GM19324 (cell line): Measurements from ENCODE around the gene NMRK2.
A peak's percentile ranks its signal among the peaks of the same experiment; 100 is the strongest.
"Not testable (repeated sequence)": the region's sequence is repeated elsewhere in the genome, so short reads cannot be mapped to it uniquely, and the experiment has no call there.

Source experiments
- ATAC-seq: cut with Tn5 transposase; IDR thresholded peaks from one replicate; pipeline ENCODE4 v1.9.1; 2021; ENCODE audit warnings: mild to moderate bottlenecking, moderate library complexity; ENCODE audit not compliant: unreplicated experiment, low FRiP score

The NMRK2 gene

DNA sequence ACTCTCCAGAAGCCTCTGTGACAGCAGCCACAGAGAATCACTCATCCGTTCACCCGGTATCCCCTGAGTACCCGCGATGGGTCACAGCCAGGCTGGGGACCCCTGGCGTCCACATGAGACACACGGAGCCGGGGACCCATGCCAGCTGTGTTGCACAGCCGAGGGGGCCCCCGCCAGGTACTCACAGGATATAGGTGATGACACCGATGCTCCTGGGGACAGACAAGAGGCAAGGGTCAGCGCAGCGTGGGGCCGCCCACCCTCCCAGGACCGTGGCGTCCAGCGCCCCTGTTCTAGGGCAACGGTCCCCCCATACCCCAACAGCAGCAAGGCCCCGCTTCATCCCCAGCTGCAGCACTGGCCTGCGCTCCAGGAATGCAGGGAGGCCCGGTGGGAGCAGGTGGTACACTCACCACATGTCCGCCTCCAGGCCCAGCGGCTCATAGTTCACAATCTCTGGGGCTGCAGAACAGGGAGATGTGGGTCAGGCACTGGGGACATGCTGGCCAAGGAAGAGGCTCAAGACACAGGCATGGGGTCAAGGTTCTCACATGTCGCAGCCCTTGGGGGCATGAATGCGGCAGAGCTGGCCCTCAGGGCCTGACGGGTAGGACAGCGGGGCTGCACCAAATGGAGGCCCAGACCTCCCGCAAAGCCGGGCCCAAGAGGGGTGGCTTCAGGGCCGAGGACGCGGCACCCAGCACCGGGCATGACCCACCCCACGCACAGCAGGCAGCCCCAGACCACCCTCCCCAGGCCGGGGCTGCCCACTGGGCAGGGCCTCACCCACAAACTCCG lies 30.8 kb downstream of the NMRK2 start:
- ATAC-seq, result no peak

DNA sequence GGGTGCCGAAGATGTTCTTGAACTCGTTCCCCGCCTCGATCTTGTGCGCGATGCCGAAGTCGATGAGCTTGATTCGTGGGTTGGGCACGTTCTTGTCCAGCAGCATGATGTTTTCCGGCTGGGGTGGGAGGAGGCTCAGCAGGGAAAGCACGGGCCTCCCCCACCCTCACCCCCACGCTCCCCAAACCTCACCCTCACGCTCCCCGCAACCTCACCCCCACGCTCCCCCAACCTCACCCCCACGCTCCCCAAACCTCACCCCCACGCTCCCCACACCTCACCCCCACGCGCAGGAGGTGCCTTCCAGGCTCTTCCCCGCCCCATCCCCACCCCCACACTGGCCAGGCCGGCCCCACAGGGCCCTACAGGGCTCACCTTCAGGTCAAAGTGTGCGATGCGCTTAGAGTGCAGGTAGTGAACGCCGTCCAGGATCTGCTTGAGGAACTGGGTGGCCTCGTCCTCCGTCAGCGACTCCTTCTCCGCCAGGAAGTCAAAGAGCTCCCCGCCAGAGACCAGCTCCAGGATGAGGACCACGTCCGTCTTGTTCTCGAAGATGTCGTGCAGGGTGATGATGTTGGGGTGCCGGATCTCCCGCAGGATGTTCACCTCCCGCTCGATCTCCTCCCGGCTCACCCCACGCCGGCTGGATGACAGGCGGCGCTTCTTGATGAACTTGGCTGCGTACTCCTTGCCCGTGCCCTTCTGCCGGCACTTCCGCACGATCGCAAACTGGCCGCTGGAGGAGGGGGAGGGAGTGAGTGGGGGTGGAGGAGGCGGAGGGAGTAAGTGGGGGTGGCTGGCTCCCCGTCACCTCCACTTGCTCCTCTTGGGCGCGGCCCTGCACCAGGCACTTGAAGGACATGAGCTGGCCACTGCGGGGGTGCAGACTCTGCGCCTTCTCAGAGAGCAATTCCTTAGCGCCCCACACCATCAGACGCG lies 31.7 kb downstream of the NMRK2 start:
- no peak for ATAC-seq

- ATAC-seq, result no peak
Measured at GRCh38 chr19:3966051-3967017, 33.5 kb downstream of the NMRK2 start.

DNA sequence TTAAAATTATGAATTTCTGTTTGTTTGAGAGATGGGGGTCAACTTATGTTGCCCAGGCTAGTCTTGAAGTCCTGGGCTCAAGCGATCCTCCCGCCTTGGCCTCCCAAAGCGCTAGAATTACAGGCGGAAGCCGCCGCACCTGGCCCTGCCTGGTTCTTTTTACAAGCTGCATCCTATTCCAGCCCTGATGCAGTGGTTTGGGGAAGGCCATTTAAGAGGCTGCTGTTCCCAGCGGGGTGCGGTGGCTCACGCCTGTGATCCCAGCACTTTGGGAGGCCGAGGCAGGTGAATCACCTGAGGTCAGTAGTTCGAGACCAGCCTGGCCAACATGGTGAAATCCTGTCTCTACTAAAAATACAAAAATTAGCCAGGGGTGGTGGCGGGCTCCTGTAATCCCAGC lies 35.1 kb downstream of the NMRK2 start:
- not testable (repeated sequence) for ATAC-seq

DNA sequence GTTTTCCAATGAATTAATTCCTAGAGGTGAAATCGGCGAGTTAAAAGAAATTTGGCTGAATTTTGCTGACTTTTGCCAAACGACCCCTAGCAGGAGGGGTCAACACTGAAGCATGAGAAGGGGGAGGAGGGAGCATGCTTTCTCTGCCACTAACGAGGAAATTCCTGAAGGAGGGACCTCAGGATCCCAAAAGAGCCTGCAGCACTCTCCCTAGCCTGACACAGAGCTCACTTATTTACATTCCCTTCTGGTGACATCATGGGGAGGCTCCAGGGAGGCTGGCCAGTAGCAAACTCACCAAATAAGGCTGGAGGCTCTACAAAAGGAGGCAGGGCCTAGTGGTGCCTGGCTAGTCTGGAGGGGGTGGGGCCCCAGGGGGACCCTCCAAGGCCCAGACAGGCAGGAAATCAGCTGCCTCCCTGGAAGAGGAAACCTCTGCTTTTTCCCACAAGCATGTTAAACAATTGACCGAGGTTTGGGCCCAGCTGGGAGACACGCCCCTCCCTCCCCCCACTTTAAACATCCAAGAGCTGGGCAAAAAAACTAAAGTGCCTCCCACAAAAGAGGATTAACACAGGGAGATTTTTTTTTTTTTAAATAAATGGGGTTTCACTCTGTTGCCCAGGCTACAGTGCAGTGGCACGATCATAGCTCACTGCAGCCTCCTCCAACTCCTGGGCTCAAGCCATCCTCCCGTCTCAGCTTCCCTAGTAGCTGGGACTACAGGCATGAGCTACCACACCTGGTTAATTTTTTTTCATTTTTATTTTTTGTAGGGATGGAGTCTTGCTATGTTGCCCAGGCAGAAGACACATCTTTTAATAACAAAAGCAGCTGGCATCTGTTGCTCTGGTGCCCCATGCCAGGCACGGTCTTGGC lies 35.9 kb downstream of the NMRK2 start:
- ATAC-seq, result no peak

DNA sequence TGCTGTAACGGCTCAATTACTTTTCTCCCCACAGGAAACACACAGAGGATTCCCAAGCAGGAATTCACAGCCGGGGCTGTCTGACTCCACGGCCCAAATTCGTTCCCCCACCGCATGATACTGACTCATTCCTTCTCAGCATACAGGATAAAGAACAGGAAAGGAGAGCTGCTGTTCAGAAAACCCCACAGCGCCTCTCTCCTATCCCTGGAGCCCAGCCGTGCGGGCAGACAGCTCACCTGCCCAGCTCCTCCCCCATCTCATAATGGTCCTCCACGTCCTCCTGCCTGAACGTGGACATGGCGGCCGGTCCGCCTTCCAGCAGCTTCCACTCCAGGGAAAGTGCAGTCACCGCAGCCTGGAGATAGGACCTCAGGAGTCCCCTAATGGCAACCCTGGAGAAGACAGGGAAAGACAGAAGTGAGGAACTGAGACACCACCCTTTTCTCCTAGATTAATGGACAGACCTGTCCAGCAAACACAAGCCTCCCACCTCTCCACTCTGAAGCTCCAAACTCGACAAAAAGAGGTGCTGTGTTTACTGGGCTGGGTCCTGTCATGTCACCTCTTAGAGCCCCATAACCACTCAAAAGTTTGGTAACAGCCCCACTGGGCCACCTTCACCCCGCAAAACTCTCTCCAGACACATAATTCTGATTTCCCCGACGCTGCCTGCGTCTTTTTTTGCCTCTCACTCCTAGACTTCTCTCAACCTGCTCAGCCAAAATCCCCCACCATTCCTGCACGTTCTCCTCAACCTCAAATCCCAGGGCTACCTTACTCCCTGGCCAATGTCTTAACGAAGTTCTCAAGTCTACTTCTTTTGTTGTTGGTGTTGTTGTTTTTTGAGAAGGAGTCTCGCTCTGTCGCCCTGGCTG lies 36.8 kb downstream of the NMRK2 start:
- no peak for ATAC-seq

DNA sequence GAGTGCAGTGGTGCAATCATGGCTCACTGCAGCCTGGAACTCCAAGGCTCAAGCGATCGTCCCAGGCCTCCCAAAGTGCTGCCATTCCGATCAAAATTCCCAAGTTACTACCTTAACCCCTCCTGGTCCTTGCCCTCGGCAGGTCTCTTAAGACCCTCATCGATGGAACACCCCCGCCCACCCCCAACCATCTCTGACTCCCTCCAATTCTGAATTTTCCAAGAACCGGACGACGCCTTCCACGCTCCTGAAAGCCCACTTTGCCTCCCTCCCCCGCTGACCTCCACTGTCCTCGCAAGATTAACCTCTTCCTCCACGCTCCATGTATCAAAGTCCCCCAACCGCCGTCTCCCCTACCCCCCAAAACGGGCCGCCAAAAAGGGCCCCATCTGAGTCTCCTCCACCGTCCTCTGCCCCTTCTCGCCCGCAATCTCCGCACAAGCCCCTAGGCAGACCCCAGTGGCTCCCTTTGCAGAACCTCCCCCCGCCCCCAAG lies 37.5 kb downstream of the NMRK2 start:
- ATAC-seq, result no peak

- ATAC-seq, result peak; percentile 97
Measured at GRCh38 chr19:3970808-3971598, 38.1 kb downstream of the NMRK2 start, which contains the start of gene DAPK3. TSS of gene DAPK3 (minus strand) at chr19:3971099. CDS start at chr19:3969735, 1,364 bp downstream.

DNA sequence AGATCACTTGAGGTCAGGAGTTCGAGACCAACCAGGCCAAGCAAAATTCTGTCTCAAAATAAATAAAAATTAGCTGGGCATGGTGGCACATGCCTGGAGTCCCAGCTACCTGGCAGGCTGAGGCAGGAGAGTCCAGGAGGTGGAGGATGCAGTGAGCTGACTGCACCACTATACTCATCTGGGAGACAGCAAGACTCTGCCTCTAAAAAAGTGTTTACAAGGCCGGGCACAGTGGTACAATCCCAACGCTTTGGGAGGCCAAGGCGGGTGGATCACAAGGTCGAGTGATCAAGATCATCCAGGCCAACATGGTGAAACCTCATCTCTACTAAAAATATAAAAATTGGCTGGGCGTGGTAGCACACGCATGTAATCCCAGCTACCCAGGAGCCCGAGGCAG lies 42.3 kb downstream of the NMRK2 start:
- ATAC-seq, result no peak

DNA sequence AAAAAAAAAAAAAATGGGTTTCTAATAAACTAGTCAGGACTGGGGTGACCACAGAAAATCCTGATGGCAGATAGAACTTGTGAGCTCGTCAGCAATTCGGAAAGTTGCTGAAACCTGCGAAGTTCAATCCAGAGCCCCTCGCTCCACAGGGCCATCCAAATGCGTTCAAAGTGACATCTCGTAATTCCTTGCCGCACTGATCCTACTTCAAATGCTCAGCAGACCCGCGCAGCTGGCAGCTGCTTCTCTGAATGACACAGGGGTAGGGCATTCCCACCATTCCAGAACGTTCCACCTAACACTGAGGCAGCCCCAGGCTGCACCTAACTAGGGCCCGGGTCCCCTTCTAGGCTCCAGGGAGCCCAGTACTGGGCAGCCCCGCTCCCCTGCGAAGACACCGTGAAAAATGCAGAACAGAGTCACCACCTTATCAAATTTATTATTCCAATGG lies 42.8 kb downstream of the NMRK2 start:
- ATAC-seq, result no peak

DNA sequence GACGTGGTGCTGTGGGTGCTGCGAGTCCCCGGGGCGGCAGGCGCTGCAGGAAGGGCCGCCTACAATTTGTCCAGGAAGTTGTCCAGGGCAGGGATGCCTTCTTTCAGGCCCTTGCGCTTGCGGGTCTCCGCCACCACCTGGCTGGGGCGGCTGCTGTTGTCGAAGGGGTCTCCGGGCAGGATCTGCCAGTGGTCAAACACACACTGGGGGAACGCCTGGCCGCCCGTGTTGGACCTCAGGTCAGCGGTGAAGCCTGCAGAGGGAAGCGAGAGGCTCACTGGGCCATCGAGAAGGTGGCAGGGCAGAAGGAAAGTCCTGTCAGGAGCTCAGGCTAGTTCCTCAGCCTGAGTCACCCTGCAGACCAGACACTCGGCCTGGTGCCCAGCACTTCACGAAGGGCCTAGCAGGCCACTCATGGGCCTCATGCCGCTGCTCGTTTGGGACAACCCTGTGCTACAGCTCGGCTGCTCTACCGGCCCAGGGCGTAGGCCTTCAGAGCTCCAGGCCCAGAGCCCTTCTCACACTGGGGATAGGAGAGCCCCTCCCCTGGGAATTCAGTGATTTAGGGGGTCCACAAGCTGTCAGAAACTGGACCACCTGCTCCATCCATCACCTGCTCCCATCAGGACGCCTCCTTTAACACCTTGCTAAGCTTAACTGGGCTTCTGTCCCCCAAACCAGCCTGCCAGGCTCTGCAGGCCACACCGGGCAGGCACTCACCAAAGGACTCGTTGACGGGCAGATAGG lies 43.8 kb downstream of the NMRK2 start:
- ATAC-seq, result no peak

DNA sequence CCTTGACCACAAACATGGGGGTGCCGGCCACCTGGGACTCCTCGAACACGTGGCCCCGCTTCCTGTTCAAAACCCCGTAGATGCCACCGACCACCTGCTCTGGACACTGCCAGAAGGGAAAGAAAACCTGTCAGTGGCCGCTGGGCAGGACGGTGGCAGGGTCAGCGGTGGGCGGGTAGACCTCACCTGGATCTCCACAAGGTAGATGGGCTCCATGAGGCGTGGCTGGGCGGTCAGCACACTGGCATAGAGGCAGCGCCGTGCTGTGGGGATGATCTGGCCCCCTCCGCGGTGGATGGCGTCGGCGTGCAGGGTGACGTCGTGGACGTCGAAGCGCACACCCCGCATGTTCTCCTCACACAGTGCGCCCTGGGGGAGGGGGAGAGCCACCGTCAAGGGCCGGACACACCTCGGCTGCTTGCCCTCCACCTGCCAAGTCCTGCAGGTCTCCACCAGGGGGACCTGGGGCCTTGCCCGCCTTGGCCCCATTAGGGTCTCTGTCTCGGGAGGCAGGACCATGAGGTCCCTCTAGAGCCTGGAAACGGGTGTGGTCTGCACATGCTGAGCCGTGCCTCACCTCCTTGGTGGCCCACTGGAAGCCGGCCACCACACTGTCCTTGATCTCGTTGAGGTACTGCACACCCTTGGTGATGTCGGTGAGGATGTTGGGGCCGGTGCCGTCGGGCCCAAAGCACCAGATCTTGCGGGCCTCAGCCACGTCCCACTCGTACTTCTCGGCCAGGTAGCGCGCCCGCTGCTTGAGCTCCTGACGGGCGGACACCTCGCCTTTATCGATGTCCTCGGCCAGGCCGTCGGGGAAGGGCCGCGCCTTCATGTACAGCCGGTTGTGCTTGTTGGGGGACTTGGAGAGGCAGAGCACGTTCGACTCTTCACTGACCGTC lies 44.6 kb downstream of the NMRK2 start:
- no peak for ATAC-seq

- ATAC-seq, result no peak
Measured at GRCh38 chr19:3978145-3978544, 45.3 kb downstream of the NMRK2 start.

- no peak for ATAC-seq
Measured at GRCh38 chr19:3979289-3979673, 46.4 kb downstream of the NMRK2 start.

GRCh38 chr19:3979674-3980352 lies 46.9 kb downstream of the NMRK2 start:
- ATAC-seq, result no peak
